ENCODE measurements around the gene TTC34.

Gene TTC34

DNA sequence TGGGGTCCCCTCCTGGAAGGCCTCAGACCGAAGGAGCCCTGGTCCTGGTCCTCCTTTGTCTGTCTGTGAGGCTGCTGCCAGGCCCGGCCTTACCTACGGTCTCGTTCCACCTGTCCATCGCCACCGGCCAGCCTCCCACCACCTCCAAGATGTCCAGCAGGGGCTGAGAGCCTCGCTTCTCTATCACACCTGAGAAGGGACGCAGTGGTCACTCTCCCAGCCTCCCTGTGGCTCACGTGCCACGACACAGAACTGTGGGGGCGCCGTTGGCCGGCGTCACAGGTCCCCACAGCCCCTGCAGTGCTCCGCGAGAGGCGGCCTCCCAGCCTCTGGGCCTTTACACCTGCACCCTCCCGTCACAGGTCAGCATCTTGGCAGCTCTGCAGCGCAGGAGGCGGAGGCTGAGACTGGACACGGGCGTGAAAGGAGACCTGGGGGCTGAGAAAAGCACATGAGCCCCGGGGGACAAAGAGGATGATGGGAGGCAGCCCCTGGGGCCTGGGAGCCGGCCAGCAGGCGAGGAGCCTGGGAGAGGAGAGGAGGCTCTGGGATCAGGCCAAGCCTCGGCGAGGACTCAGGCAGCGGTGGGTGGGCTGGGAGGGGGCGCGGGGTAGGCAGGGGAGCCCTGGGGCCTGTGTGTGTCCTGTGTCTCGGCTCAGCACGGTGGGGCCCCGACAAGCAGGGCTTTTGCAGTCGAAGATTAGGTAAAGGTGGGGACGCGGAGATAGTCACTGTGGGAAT lies 194.4 kb downstream of the TTC34 start:
- H3K27me3 ChIP-seq (ENCODE audit: control insufficient read depth in 3 of 3, insufficient read depth in 3 of 3, low read depth in 1 of 3, low read length in 3 of 3) = peaks cover 0 to 45% (median 2%) of the 10 kb centered on the region in 3 experiments
- H3K14ac ChIP-seq (ENCODE audit: low read length) = peak overlapping the region; percentile 56
- H3K4me2 ChIP-seq (ENCODE audit: insufficient read depth, low read length, poor library complexity, severe bottlenecking) = no peak overlapping the region
- H2BK5ac ChIP-seq (ENCODE audit: low read length) = peak overlapping the region; percentile 24
- H3K79me1 ChIP-seq (ENCODE audit: low read depth, low read length) = no peaks in the 10 kb centered on the region
- H3K4ac ChIP-seq (ENCODE audit: low read length) = no peak overlapping the region
- no CpG with 5 or more reads among the region's 36 CpGs for WGBS, 2 donors (ENCODE audit: extremely low coverage in 2 of 2, insufficient read length in 2 of 2, insufficient replicate concordance in 1 of 2)
- DNase-seq (ENCODE audit: low spot score) = no peak
- H3K9ac ChIP-seq (ENCODE audit: low read depth, low read length, poor library complexity) = no peak overlapping the region
- H3K27ac ChIP-seq (replicated peaks; ENCODE audit: low read length) = no peak overlapping the region
- peak overlapping the region; percentile 94 for H2BK15ac ChIP-seq (ENCODE audit: low read length)
- no peak overlapping the region for H4K91ac ChIP-seq (ENCODE audit: low read depth, low read length, poor library complexity)
- no peak overlapping the region for H4K8ac ChIP-seq (ENCODE audit: low read depth, low read length)
- peaks cover 0 to 9% of the 10 kb centered on the region in 2 donors for H3K4me1 ChIP-seq (ENCODE audit: control insufficient read depth in 2 of 2, insufficient read depth in 1 of 2, low read depth in 1 of 2, low read length in 2 of 2)
- H3K18ac ChIP-seq (ENCODE audit: low read length) = peak overlapping the region; percentile 84
- H3K4me3 ChIP-seq (ENCODE audit: low read length in 2 of 2) = no peak overlapping the region
- H2AK5ac ChIP-seq (ENCODE audit: low read depth, low read length) = peak overlapping the region; percentile 98
- H3K9me3 ChIP-seq (replicated peaks in 1 of 2; ENCODE audit: control insufficient read depth in 2 of 2, insufficient read depth in 1 of 2, low read depth in 1 of 2, low read length in 2 of 2) = no peaks in the 10 kb centered on the region
- H2BK12ac ChIP-seq (ENCODE audit: low read length) = peak overlapping the region; percentile 97
- H3K36me3 ChIP-seq (replicated peaks in 1 of 2; ENCODE audit: control insufficient read depth in 2 of 2, insufficient read depth in 2 of 2, low read length in 2 of 2) = no peaks in the 10 kb centered on the region
- peak overlapping the region; percentile 72 for H2BK120ac ChIP-seq (ENCODE audit: low read depth, low read length)
- no peak overlapping the region for H2AFZ ChIP-seq (ENCODE audit: low read length)
- peak overlapping the region; percentile 73 for H3K23ac ChIP-seq (ENCODE audit: low read depth, low read length, poor library complexity)

DNA sequence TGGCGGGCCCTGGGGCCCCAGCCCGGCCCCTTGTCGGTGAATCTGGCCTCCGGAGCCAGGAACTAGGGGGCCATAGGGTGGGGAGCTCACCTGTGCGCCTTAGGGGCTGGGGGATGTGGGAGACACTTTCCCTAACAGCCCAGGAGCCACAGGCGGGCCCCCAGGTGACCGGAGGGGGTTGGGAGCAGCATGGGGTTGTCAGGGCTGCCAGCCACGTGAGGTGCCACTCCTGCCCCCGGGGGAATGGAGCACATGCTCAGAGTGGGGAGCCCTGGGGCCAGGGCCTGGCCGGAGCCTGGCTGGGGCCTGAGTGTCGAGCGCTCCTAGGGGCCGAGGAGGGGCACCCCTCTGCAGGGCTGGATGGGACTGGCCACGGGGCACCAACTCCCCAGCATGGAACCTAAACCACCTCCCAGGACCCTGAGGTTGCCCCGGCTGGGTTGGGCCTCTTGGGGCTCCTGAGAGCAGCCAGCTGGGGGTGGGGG lies 195.1 kb downstream of the TTC34 start:
- Histone ChIP-seq H2BK5ac (ENCODE audit: low read length) (peak overlapping the region; percentile 24), H3K79me1 (ENCODE audit: low read depth, low read length) (no peaks in the 10 kb centered on the region), H3K18ac (ENCODE audit: low read length) (peak overlapping the region; percentile 71), H2AK5ac (ENCODE audit: low read depth, low read length) (peak overlapping the region; percentile 98), H2BK120ac (ENCODE audit: low read depth, low read length) (peak overlapping the region; percentile 31), H3K4me3 (ENCODE audit: low read length in 2 of 2) (no peak overlapping the region), H2AFZ (ENCODE audit: low read length) (no peak overlapping the region), H3K4ac (ENCODE audit: low read length) (no peak overlapping the region), H2BK12ac (ENCODE audit: low read length) (peak overlapping the region; percentile 97), H3K4me1 (ENCODE audit: control insufficient read depth in 2 of 2, insufficient read depth in 1 of 2, low read depth in 1 of 2, low read length in 2 of 2) (peaks cover 0 to 8% of the 10 kb centered on the region in 2 donors), H3K4me2 (ENCODE audit: insufficient read depth, low read length, poor library complexity, severe bottlenecking) (no peak overlapping the region), H4K91ac (ENCODE audit: low read depth, low read length, poor library complexity) (no peak overlapping the region), H3K9me3 (replicated peaks in 1 of 2; ENCODE audit: control insufficient read depth in 2 of 2, insufficient read depth in 1 of 2, low read depth in 1 of 2, low read length in 2 of 2) (no peaks in the 10 kb centered on the region), H4K8ac (ENCODE audit: low read depth, low read length) (no peak overlapping the region), H3K36me3 (replicated peaks in 1 of 2; ENCODE audit: control insufficient read depth in 2 of 2, insufficient read depth in 2 of 2, low read length in 2 of 2) (no peaks in the 10 kb centered on the region), H3K27me3 (ENCODE audit: control insufficient read depth in 3 of 3, insufficient read depth in 3 of 3, low read depth in 1 of 3, low read length in 3 of 3) (peaks cover 0 to 51% (median 4%) of the 10 kb centered on the region in 3 experiments), H3K9ac (ENCODE audit: low read depth, low read length, poor library complexity) (peak overlapping the region; percentile 4), H3K23ac (ENCODE audit: low read depth, low read length, poor library complexity) (peak overlapping the region; percentile 73), H3K14ac (ENCODE audit: low read length) (no peak overlapping the region), H3K27ac (replicated peaks; ENCODE audit: low read length) (no peak overlapping the region), H2BK15ac (ENCODE audit: low read length) (peak overlapping the region; percentile 64)
- no CpG with 5 or more reads among the region's 15 CpGs for WGBS, 2 donors (ENCODE audit: extremely low coverage in 2 of 2, insufficient read length in 2 of 2, insufficient replicate concordance in 1 of 2)
- DNase-seq (ENCODE audit: low spot score) = no peak

DNA sequence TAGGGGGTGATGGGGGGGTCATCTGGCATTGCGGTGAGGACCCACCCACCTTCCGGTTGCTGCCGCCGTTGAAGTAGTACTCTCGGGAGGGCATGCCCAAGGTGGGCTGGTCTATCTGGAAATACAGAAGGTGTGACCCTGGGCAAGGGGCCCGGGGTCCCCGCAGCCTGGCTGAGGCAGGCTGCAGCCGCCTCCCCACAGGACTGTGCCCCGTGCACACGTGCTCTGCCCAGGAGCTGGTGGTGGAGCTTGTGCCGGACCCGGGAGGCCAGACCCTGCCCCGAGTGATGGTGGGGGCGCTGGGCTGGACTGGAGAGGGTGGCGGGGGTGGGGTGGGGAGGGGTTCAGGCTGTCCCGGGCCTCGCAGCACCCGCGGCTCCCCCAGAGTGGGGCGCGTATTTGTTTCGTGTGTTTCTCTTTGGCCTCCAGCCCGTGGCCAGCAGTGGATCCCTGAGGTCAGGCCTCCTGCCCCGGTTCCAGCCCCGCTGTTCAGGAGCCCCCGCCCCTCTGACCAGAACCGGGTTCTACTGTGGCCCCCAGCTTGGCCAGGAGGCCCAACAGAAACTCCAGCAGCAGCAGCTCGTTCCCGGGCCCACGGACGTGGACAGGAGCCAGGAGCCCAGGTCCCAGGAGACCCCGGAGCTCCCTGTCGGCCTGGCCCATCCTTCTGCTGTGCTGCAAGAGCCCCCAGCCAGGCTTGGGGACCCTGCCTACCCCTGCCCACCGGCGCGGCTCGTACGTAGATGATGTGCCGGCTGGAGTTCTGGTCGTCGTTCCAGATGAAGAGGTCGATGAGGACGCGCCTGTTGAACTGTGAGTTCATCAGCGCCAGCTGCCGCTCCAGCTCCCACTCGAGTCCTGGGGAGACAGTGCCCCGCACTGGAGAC lies 195.7 kb downstream of the TTC34 start:
- Histone ChIP-seq H2AFZ (ENCODE audit: low read length) (no peak overlapping the region), H2BK15ac (ENCODE audit: low read length) (peak overlapping the region; percentile 64), H3K18ac (ENCODE audit: low read length) (peak overlapping the region; percentile 71), H3K23ac (ENCODE audit: low read depth, low read length, poor library complexity) (no peak overlapping the region), H3K4me3 (ENCODE audit: low read length in 2 of 2) (no peak overlapping the region), H3K4me1 (ENCODE audit: control insufficient read depth in 2 of 2, insufficient read depth in 1 of 2, low read depth in 1 of 2, low read length in 2 of 2) (peaks cover 0 to 6% of the 10 kb centered on the region in 2 donors), H3K4me2 (ENCODE audit: insufficient read depth, low read length, poor library complexity, severe bottlenecking) (no peak overlapping the region), H3K14ac (ENCODE audit: low read length) (peak overlapping the region; percentile 56), H3K27me3 (ENCODE audit: control insufficient read depth in 3 of 3, insufficient read depth in 3 of 3, low read depth in 1 of 3, low read length in 3 of 3) (peaks cover 0 to 55% (median 4%) of the 10 kb centered on the region in 3 experiments), H4K8ac (ENCODE audit: low read depth, low read length) (no peak overlapping the region), H4K91ac (ENCODE audit: low read depth, low read length, poor library complexity) (no peak overlapping the region), H3K27ac (replicated peaks; ENCODE audit: low read length) (no peak overlapping the region), H2AK5ac (ENCODE audit: low read depth, low read length) (peak overlapping the region; percentile 98), H3K4ac (ENCODE audit: low read length) (no peak overlapping the region), H3K9me3 (replicated peaks in 1 of 2; ENCODE audit: control insufficient read depth in 2 of 2, insufficient read depth in 1 of 2, low read depth in 1 of 2, low read length in 2 of 2) (no peaks in the 10 kb centered on the region), H3K79me1 (ENCODE audit: low read depth, low read length) (no peaks in the 10 kb centered on the region), H3K9ac (ENCODE audit: low read depth, low read length, poor library complexity) (no peak overlapping the region), H3K36me3 (replicated peaks in 1 of 2; ENCODE audit: control insufficient read depth in 2 of 2, insufficient read depth in 2 of 2, low read length in 2 of 2) (no peaks in the 10 kb centered on the region), H2BK5ac (ENCODE audit: low read length) (peak overlapping the region; percentile 75), H2BK120ac (ENCODE audit: low read depth, low read length) (peak overlapping the region; percentile 61), H2BK12ac (ENCODE audit: low read length) (peak overlapping the region; percentile 41)
- no CpG with 5 or more reads among the region's 48 CpGs for WGBS, 2 donors (ENCODE audit: extremely low coverage in 2 of 2, insufficient read length in 2 of 2, insufficient replicate concordance in 1 of 2)
- no peak for DNase-seq (ENCODE audit: low spot score)
